H1 (cell line): ENCODE measurements around the gene ZNF366. TPM values are rescaled to one million over a fixed set of nuclear protein-coding genes. Genes with fewer than 3 reads are reported as not detected.

ENCODE experiments used
- CTCF ChIP-seq, 3 experiments: IDR thresholded peaks; 1 replicate in 2 of 3; 2 replicates in 1 of 3; pipeline versions ENCODE4 v1.5.1 to v1.6.1; 2011; ENCODE audit warnings: low read length in 3 of 3, mild to moderate bottlenecking in 3 of 3, inconsistent platforms in 2 of 3, low read depth in 1 of 3, moderate library complexity in 1 of 3; ENCODE audit not compliant: insufficient read depth in 1 of 3; ENCODE audit errors: control extremely low read depth in 1 of 3
- FOSL1 ChIP-seq: IDR thresholded peaks from 2 replicates; pipeline ENCODE4 v1.6.1; 2011; ENCODE audit warnings: mild to moderate bottlenecking, low read depth, low read length, moderate library complexity; ENCODE audit not compliant: insufficient read depth
- JUN ChIP-seq: IDR thresholded peaks from 2 replicates; pipeline ENCODE4 v1.6.1; 2011; ENCODE audit warnings: low read depth, mild to moderate bottlenecking, improper control_type of control experiment, low read length
- KDM1A ChIP-seq: fragments of 200-600, 300-600 bp; sonication (generic); IDR thresholded peaks from 2 replicates; pipeline ENCODE4 v1.7.1; 2016; ENCODE audit warnings: mild to moderate bottlenecking, low read length, borderline replicate concordance
- MAFK ChIP-seq: IDR thresholded peaks from 2 replicates; pipeline ENCODE4 v1.6.1; 2012; ENCODE audit warnings: low read depth, mild to moderate bottlenecking, improper control_type of control experiment, low read length
- PHF8 ChIP-seq: fragments of 200-600 bp; sonication (generic); conservative IDR thresholded peaks from 2 replicates; pipeline ENCODE4 v1.7.1; 2012; ENCODE audit warnings: low read depth, mild to moderate bottlenecking, inconsistent platforms, low read length, moderate library complexity
- SP2 ChIP-seq: IDR thresholded peaks from 2 replicates; pipeline ENCODE4 v1.6.1; 2012; ENCODE audit warnings: mild to moderate bottlenecking, low read length, inconsistent platforms
- SRF ChIP-seq: IDR thresholded peaks from 2 replicates; pipeline ENCODE4 v1.6.1; 2011; ENCODE audit warnings: mild to moderate bottlenecking, low read depth, low read length, moderate library complexity
- TBP ChIP-seq: IDR thresholded peaks from 2 replicates; pipeline ENCODE4 v1.6.1; 2011; ENCODE audit warnings: low read depth, low read length, improper control_type of control experiment
- polyA plus RNA-seq, 7 experiments: library from polyadenylated mRNA; depleted of rRNA in 3 of 7; stranded (reverse) in 5 of 7; unstranded in 2 of 7; fragments of >200 nt in 5 of 7; fragments of 200-250 nt in 2 of 7; gene quantifications; 1 replicate in 5 of 7; 2 replicates in 1 of 7; 4 replicates in 1 of 7; pipeline versions ENCODE4 v1.2.1 to v1.2.3, GENCODE V29; 2011 to 2013; ENCODE audit warnings: missing spikeins in 2 of 7, mixed read lengths in 2 of 7
- total RNA-seq: library from RNA; stranded (reverse); fragmentation: NEBNext Ultra II Directional; extraction: Animal tissue kit (Norgen Biotek cat#: 25700); gene quantifications from 2 replicates; pipeline ENCODE4 v1.2.1, GENCODE V29; 2021
- TF ChIP-seq, protein P1 (sequence below): fragments of 300-600 bp; sonication (generic); IDR thresholded peaks from 2 replicates; pipeline ENCODE4 v1.7.1; 2012; ENCODE audit warnings: low read length, moderate library complexity, mild to moderate bottlenecking, inconsistent platforms; ENCODE audit not compliant: insufficient replicate concordance

Gene ZNF366
- total and polyA plus RNA-seq, 2 of the 8 experiments (the other 6 are each of a cell fraction or from before 2014, with no cell fraction given), result not detected

DNA sequence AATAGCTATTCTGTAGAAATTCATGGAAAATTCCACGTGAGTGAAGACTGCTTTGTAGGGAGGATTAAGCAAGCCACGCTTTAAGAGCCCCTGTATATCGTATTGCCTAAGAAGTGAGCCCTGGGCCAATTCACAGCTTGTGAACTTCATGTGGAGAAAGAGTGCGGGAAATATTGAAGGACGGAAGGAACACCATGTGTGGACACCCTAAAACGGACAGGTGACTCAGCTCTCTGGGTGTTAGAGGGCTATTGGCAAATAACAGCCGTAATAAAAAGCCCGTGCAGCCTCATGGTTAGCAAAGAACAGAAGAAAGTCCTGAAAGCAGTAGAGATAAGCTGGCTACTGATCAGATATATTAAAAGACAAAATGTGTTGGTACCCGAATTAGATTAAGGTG, 26.4 kb downstream of the ZNF366 start (continued):
- TF ChIP-seq, protein P1, sequence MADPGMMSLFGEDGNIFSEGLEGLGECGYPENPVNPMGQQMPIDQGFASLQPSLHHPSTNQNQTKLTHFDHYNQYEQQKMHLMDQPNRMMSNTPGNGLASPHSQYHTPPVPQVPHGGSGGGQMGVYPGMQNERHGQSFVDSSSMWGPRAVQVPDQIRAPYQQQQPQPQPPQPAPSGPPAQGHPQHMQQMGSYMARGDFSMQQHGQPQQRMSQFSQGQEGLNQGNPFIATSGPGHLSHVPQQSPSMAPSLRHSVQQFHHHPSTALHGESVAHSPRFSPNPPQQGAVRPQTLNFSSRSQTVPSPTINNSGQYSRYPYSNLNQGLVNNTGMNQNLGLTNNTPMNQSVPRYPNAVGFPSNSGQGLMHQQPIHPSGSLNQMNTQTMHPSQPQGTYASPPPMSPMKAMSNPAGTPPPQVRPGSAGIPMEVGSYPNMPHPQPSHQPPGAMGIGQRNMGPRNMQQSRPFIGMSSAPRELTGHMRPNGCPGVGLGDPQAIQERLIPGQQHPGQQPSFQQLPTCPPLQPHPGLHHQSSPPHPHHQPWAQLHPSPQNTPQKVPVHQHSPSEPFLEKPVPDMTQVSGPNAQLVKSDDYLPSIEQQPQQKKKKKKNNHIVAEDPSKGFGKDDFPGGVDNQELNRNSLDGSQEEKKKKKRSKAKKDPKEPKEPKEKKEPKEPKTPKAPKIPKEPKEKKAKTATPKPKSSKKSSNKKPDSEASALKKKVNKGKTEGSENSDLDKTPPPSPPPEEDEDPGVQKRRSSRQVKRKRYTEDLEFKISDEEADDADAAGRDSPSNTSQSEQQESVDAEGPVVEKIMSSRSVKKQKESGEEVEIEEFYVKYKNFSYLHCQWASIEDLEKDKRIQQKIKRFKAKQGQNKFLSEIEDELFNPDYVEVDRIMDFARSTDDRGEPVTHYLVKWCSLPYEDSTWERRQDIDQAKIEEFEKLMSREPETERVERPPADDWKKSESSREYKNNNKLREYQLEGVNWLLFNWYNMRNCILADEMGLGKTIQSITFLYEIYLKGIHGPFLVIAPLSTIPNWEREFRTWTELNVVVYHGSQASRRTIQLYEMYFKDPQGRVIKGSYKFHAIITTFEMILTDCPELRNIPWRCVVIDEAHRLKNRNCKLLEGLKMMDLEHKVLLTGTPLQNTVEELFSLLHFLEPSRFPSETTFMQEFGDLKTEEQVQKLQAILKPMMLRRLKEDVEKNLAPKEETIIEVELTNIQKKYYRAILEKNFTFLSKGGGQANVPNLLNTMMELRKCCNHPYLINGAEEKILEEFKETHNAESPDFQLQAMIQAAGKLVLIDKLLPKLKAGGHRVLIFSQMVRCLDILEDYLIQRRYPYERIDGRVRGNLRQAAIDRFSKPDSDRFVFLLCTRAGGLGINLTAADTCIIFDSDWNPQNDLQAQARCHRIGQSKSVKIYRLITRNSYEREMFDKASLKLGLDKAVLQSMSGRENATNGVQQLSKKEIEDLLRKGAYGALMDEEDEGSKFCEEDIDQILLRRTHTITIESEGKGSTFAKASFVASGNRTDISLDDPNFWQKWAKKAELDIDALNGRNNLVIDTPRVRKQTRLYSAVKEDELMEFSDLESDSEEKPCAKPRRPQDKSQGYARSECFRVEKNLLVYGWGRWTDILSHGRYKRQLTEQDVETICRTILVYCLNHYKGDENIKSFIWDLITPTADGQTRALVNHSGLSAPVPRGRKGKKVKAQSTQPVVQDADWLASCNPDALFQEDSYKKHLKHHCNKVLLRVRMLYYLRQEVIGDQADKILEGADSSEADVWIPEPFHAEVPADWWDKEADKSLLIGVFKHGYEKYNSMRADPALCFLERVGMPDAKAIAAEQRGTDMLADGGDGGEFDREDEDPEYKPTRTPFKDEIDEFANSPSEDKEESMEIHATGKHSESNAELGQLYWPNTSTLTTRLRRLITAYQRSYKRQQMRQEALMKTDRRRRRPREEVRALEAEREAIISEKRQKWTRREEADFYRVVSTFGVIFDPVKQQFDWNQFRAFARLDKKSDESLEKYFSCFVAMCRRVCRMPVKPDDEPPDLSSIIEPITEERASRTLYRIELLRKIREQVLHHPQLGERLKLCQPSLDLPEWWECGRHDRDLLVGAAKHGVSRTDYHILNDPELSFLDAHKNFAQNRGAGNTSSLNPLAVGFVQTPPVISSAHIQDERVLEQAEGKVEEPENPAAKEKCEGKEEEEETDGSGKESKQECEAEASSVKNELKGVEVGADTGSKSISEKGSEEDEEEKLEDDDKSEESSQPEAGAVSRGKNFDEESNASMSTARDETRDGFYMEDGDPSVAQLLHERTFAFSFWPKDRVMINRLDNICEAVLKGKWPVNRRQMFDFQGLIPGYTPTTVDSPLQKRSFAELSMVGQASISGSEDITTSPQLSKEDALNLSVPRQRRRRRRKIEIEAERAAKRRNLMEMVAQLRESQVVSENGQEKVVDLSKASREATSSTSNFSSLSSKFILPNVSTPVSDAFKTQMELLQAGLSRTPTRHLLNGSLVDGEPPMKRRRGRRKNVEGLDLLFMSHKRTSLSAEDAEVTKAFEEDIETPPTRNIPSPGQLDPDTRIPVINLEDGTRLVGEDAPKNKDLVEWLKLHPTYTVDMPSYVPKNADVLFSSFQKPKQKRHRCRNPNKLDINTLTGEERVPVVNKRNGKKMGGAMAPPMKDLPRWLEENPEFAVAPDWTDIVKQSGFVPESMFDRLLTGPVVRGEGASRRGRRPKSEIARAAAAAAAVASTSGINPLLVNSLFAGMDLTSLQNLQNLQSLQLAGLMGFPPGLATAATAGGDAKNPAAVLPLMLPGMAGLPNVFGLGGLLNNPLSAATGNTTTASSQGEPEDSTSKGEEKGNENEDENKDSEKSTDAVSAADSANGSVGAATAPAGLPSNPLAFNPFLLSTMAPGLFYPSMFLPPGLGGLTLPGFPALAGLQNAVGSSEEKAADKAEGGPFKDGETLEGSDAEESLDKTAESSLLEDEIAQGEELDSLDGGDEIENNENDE, result no peak
- TF ChIP-seq KDM1A (no peak), JUN (no peak), PHF8 (no peak), SP2 (no peak), FOSL1 (no peak), CTCF (IDR thresholded peaks at IDR 0.05; ENCODE audit: control extremely low read depth in 1 of 3, insufficient read depth in 1 of 3, low read depth in 1 of 3, low read length in 3 of 3) (no peak), MAFK (no peak), SRF (no peak), TBP (no peak)
